GM23338 (cell line): ENCODE results near the gene FNDC3A. TPM values are rescaled to one million over a fixed set of nuclear protein-coding genes. Genes with fewer than 3 reads are reported as not detected.

Source experiments
- ATAC-seq: fragments of 200-7000 bp; cut with Tn5 transposase; 3 replicates; pipeline ENCODE4 v1.9.1; 2020
- DNase-seq: peaks from one replicate; pipeline ENCODE4 v3.0.0-alpha.2; 2015; ENCODE audit warnings: low spot score
- H2AFZ ChIP-seq: fragments of 200-600 bp; sonication (generic); 2 replicates; pipeline ENCODE4 v1.8.0; 2016; ENCODE audit warnings: antibody characterized with exemption, mild to moderate bottlenecking, moderate library complexity
- H3F3A ChIP-seq: fragments of 200-600 bp; sonication (generic); replicated peaks from 2 replicates; pipeline ENCODE4 v1.8.0; 2017; ENCODE audit warnings: antibody characterized with exemption, mixed run types, low read depth
- H3K27ac ChIP-seq: fragments of 200-600 bp; sonication (generic); 2 replicates; pipeline ENCODE4 v1.6.1; 2016; ENCODE audit warnings: low read depth
- H3K27me3 ChIP-seq: fragments of 200-600 bp; sonication (generic); 2 replicates; pipeline ENCODE4 v1.8.0; 2016; ENCODE audit warnings: mild to moderate bottlenecking, mixed run types, moderate library complexity; ENCODE audit not compliant: insufficient read depth
- H3K36me3 ChIP-seq: fragments of 200-600 bp; sonication (generic); 2 replicates; pipeline ENCODE4 v1.8.0; 2016; ENCODE audit warnings: mild to moderate bottlenecking; ENCODE audit not compliant: insufficient read depth
- H3K4me1 ChIP-seq: fragments of 200-600 bp; sonication (generic); 2 replicates; pipeline ENCODE4 v1.8.0; 2016; ENCODE audit warnings: mild to moderate bottlenecking, moderate library complexity; ENCODE audit not compliant: insufficient read depth
- H3K4me2 ChIP-seq: fragments of 200-600 bp; sonication (generic); 2 replicates; pipeline ENCODE4 v1.7.1; 2017; ENCODE audit warnings: mixed run types
- H3K4me3 ChIP-seq: fragments of 200-600 bp; sonication (generic); 2 replicates; pipeline ENCODE4 v1.6.1; 2016; ENCODE audit warnings: mixed run types
- H3K79me2 ChIP-seq: fragments of 200-600 bp; sonication (generic); replicated peaks from 2 replicates; pipeline ENCODE4 v1.8.0; 2017; ENCODE audit warnings: mild to moderate bottlenecking; ENCODE audit not compliant: insufficient read depth
- H3K9me2 ChIP-seq: fragments of 200-600 bp; sonication (generic); 2 replicates; pipeline ENCODE4 v1.8.0; 2017; ENCODE audit not compliant: insufficient read depth
- H4K20me1 ChIP-seq: fragments of 200-600 bp; sonication (generic); replicated peaks from 2 replicates; pipeline ENCODE4 v1.8.0; 2017; ENCODE audit warnings: mild to moderate bottlenecking; ENCODE audit not compliant: insufficient read depth
- H3K27ac Mint-ChIP-seq: 2 replicates; pipeline ENCODE4 v1.8.0; 2020; ENCODE audit warnings: inconsistent platforms, mild to moderate bottlenecking, moderate library complexity, mixed read lengths
- H3K27me3 Mint-ChIP-seq: 3 replicates; pipeline ENCODE4 v1.8.0; 2022; ENCODE audit warnings: low read depth, mild to moderate bottlenecking, moderate library complexity, mixed read lengths, inconsistent platforms; ENCODE audit not compliant: insufficient read depth, poor library complexity
- H3K36me3 Mint-ChIP-seq: 3 replicates; pipeline ENCODE4 v1.8.0; 2021; ENCODE audit warnings: low read depth, mild to moderate bottlenecking, inconsistent platforms, moderate library complexity, mixed read lengths
- H3K4me1 Mint-ChIP-seq: 3 replicates; pipeline ENCODE4 v1.8.0; 2020; ENCODE audit warnings: mild to moderate bottlenecking, inconsistent platforms, mixed read lengths
- H3K4me3 Mint-ChIP-seq: 3 replicates; pipeline ENCODE4 v1.8.0; 2021; ENCODE audit warnings: moderate library complexity, mild to moderate bottlenecking, inconsistent platforms, mixed read lengths
- H3K9me3 Mint-ChIP-seq: 3 replicates; pipeline ENCODE4 v1.8.0; 2020; ENCODE audit warnings: moderate library complexity, mild to moderate bottlenecking, inconsistent platforms, mixed read lengths
- CREB1 ChIP-seq: fragments of 250-450 bp; sonication (Bioruptor Pico); IDR thresholded peaks from 2 replicates; pipeline ENCODE4 v1.5.0; 2020; ENCODE audit warnings: low read depth, mild to moderate bottlenecking, moderate library complexity
- ETS1 ChIP-seq: IDR thresholded peaks from 2 replicates; pipeline ENCODE4 v1.6.1; 2016; ENCODE audit warnings: antibody characterized with exemption
- EZH2 ChIP-seq: fragments of 200-600 bp; sonication (generic); IDR thresholded peaks from one replicate; pipeline ENCODE4 v1.8.0; 2017; ENCODE audit warnings: antibody characterized with exemption, mild to moderate bottlenecking, low read depth; ENCODE audit not compliant: unreplicated experiment
- JUNB ChIP-seq: IDR thresholded peaks from one replicate; pipeline ENCODE4 v1.6.1; 2016; ENCODE audit warnings: antibody characterized with exemption; ENCODE audit not compliant: unreplicated experiment
- NANOG ChIP-seq: IDR thresholded peaks from 2 replicates; pipeline ENCODE4 v1.6.1; 2016; ENCODE audit warnings: antibody characterized with exemption, borderline replicate concordance
- REST ChIP-seq: IDR thresholded peaks from one replicate; pipeline ENCODE4 v1.6.1; 2018; ENCODE audit warnings: antibody characterized with exemption; ENCODE audit not compliant: unreplicated experiment
- ZNF114 ChIP-seq: fragments of 250-450 bp; sonication (Bioruptor Pico); IDR thresholded peaks from 2 replicates; pipeline ENCODE4 v1.5.0; 2020; ENCODE audit warnings: mild to moderate bottlenecking, moderate library complexity
- ZNF462 ChIP-seq: fragments of 250-450 bp; sonication (Bioruptor Pico); IDR thresholded peaks from 2 replicates; pipeline ENCODE4 v1.5.0; 2020; ENCODE audit warnings: mild to moderate bottlenecking, moderate library complexity
- polyA plus RNA-seq: library from polyadenylated mRNA; unstranded; fragments of >200 nt; fragmentation: Nextera tagmentation; extraction: Ambion mirVana; gene quantifications from 2 replicates; pipeline ENCODE4 v1.2.1, GENCODE V29; 2016
- total RNA-seq: library from RNA; depleted of rRNA; stranded (reverse); fragments of >200 nt; shearing (Covaris generic); gene quantifications from 2 replicates; pipeline ENCODE4 v1.2.3, GENCODE V29; 2014
- TF ChIP-seq, protein P1 (sequence below), 2 experiments: fragments of 200-600 bp in 1 of 2; sonication (generic) in 1 of 2; conservative IDR thresholded peaks; 2 replicates each; pipeline versions ENCODE4 v1.5.1 to v1.6.1; 2016 to 2017; ENCODE audit warnings: antibody characterized with exemption in 2 of 2, low read depth in 2 of 2, mild to moderate bottlenecking in 2 of 2, moderate library complexity in 1 of 2

The FNDC3A gene
- total and polyA plus RNA-seq, 2 experiments from 2014 or later: 10.3 to 31.1 TPM

DNA sequence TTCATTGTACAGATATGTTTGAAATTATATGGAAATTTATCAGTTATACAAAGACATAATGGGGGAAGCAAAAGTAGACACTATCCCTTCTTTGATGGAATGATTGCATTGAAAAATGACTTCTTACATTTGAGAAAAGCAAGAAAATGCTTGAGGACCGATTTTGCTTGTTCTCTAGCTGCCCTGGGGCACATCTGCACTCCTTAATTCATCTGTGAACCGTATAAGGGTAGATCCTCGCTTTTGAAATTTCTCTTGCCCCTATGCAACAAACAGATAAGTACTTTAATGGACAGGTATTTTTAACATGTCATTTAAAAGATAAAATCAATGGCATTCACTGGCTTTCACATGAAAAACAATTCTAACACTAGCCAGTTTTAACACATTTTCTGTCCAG, 230.9 kb downstream of the FNDC3A start:
- DNase-seq (no peak), ATAC-seq (no peak)
- Histone ChIP-seq H3K36me3 (peaks cover 32% of the 10 kb centered on the region; the same call in 1 of the 2 replicates), H3K9me2 (0 out of 2 replicates have a peak, but pooled peaks cover under 1% of the 10 kb centered on the region), H3K4me3 (no peak overlapping the region), H3K4me2 (no peak overlapping the region), H2AFZ (no peak overlapping the region), H4K20me1 (0 out of 2 replicates have a peak, but pooled peaks cover 5% of the 10 kb centered on the region), H3K4me1 (no peaks in the 10 kb centered on the region), H3F3A (no peaks in the 10 kb centered on the region), H3K27ac (no peak overlapping the region), H3K27me3 (no peaks in the 10 kb centered on the region), H3K79me2 (no peaks in the 10 kb centered on the region)
- H3K27me3 Mint-ChIP-seq: peaks cover 2% of the 10 kb centered on the region
- no peak overlapping the region for H3K4me3 Mint-ChIP-seq
- H3K9me3 Mint-ChIP-seq: no peaks in the 10 kb centered on the region
- TF ChIP-seq CREB1 (CRISPR knock-in tag) (no peak), JUNB (no peak), ETS1 (no peak), NANOG (no peak), EZH2 (no peak), ZNF114 (CRISPR knock-in tag) (no peak), REST (no peak), ZNF462 (CRISPR knock-in tag) (no peak)
- TF ChIP-seq, protein P1, sequence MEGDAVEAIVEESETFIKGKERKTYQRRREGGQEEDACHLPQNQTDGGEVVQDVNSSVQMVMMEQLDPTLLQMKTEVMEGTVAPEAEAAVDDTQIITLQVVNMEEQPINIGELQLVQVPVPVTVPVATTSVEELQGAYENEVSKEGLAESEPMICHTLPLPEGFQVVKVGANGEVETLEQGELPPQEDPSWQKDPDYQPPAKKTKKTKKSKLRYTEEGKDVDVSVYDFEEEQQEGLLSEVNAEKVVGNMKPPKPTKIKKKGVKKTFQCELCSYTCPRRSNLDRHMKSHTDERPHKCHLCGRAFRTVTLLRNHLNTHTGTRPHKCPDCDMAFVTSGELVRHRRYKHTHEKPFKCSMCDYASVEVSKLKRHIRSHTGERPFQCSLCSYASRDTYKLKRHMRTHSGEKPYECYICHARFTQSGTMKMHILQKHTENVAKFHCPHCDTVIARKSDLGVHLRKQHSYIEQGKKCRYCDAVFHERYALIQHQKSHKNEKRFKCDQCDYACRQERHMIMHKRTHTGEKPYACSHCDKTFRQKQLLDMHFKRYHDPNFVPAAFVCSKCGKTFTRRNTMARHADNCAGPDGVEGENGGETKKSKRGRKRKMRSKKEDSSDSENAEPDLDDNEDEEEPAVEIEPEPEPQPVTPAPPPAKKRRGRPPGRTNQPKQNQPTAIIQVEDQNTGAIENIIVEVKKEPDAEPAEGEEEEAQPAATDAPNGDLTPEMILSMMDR (conservative IDR thresholded peaks at IDR 0.05; ENCODE audit: low read depth in 2 of 2): no peak
- no peaks in the 10 kb centered on the region for H3K4me1 Mint-ChIP-seq
- peaks cover 26% of the 10 kb centered on the region for H3K36me3 Mint-ChIP-seq
- no peak overlapping the region for H3K27ac Mint-ChIP-seq
